ENCODE data around the gene THTPA. TPM values are rescaled to one million over a fixed set of nuclear protein-coding genes. Genes with fewer than 3 reads are reported as not detected.
A peak's percentile ranks its signal among the peaks of the same experiment; 100 is the strongest.

THTPA gene
- total and polyA plus RNA-seq, 2 of the 13 experiments (the other 11 are each of a cell fraction or from before 2014, with no cell fraction given): 7.4 to 8.7 TPM

DNA sequence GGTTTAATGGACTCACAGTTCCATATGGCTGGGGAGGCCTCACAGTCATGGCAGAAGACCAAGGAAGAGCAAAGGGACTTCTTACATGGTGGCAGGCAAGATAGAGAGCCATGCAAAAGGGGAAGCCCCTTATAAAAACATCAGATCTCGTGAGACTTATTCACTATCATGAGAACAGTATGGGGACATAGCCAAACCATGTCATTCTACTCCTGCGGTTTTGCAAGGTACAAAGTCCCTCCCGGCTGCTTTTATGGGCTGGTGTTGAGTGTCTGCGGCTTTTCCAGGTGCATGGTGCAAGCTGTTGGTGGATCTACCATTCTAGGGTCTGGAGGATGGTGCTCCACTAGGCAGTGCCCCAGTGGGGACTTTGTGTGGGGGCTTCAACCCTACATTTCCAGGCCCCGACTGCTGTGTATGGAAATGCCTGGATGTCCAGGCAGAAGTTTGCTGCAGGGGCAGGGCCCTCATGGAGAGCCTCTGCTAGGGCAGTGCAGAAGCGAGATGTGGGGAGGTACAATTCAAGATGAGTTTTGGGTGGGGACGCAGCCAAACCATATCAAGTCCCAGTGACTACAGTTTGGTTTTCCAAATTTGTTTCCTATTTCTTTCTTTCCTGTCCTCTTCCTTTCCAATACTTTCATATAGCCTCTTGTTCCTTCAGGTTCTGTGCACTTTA lies 53.5 kb downstream of the THTPA start (continued):
- TF ChIP-seq MXD3 (CRISPR knock-in tag; IDR thresholded peaks at IDR 0.05): peak; percentile 65; the same call in 1 of the 2 replicates
- TF ChIP-seq, protein P1, sequence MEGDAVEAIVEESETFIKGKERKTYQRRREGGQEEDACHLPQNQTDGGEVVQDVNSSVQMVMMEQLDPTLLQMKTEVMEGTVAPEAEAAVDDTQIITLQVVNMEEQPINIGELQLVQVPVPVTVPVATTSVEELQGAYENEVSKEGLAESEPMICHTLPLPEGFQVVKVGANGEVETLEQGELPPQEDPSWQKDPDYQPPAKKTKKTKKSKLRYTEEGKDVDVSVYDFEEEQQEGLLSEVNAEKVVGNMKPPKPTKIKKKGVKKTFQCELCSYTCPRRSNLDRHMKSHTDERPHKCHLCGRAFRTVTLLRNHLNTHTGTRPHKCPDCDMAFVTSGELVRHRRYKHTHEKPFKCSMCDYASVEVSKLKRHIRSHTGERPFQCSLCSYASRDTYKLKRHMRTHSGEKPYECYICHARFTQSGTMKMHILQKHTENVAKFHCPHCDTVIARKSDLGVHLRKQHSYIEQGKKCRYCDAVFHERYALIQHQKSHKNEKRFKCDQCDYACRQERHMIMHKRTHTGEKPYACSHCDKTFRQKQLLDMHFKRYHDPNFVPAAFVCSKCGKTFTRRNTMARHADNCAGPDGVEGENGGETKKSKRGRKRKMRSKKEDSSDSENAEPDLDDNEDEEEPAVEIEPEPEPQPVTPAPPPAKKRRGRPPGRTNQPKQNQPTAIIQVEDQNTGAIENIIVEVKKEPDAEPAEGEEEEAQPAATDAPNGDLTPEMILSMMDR (CRISPR knock-in tag; IDR thresholded peaks at IDR 0.05): peak; percentile 16; the same call in 1 of the 2 replicates
- TF ChIP-seq MED1 (CRISPR knock-in tag; IDR thresholded peaks at IDR 0.05): peak; percentile 87
- peak; percentile 16; the same call in 1 of the 2 replicates for TF ChIP-seq ZBTB49 (CRISPR knock-in tag; IDR thresholded peaks at IDR 0.05; ENCODE audit: borderline replicate concordance)
- TF ChIP-seq ZNF776 (CRISPR knock-in tag; IDR thresholded peaks at IDR 0.05): peak; percentile 76; the same call in 1 of the 2 replicates
- TF ChIP-seq YY1 (IDR thresholded peaks at IDR 0.05; ENCODE audit: insufficient read depth, insufficient replicate concordance, low read depth, low read length): peak; percentile 30
- peak; percentile 58 for TF ChIP-seq ZNF414 (CRISPR knock-in tag; IDR thresholded peaks at IDR 0.05)
- peak; percentile 84 for TF ChIP-seq FOSL2 (CRISPR knock-in tag; IDR thresholded peaks at IDR 0.05)
- 0 out of 2 replicates have a peak, but pooled peaks have one; percentile 37 for TF ChIP-seq TRIM24 (CRISPR knock-in tag; IDR thresholded peaks at IDR 0.05)
- TF ChIP-seq, protein P2, sequence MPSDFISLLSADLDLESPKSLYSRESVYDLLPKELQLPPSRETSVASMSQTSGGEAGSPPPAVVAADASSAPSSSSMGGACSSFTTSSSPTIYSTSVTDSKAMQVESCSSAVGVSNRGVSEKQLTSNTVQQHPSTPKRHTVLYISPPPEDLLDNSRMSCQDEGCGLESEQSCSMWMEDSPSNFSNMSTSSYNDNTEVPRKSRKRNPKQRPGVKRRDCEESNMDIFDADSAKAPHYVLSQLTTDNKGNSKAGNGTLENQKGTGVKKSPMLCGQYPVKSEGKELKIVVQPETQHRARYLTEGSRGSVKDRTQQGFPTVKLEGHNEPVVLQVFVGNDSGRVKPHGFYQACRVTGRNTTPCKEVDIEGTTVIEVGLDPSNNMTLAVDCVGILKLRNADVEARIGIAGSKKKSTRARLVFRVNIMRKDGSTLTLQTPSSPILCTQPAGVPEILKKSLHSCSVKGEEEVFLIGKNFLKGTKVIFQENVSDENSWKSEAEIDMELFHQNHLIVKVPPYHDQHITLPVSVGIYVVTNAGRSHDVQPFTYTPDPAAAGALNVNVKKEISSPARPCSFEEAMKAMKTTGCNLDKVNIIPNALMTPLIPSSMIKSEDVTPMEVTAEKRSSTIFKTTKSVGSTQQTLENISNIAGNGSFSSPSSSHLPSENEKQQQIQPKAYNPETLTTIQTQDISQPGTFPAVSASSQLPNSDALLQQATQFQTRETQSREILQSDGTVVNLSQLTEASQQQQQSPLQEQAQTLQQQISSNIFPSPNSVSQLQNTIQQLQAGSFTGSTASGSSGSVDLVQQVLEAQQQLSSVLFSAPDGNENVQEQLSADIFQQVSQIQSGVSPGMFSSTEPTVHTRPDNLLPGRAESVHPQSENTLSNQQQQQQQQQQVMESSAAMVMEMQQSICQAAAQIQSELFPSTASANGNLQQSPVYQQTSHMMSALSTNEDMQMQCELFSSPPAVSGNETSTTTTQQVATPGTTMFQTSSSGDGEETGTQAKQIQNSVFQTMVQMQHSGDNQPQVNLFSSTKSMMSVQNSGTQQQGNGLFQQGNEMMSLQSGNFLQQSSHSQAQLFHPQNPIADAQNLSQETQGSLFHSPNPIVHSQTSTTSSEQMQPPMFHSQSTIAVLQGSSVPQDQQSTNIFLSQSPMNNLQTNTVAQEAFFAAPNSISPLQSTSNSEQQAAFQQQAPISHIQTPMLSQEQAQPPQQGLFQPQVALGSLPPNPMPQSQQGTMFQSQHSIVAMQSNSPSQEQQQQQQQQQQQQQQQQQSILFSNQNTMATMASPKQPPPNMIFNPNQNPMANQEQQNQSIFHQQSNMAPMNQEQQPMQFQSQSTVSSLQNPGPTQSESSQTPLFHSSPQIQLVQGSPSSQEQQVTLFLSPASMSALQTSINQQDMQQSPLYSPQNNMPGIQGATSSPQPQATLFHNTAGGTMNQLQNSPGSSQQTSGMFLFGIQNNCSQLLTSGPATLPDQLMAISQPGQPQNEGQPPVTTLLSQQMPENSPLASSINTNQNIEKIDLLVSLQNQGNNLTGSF (CRISPR knock-in tag; IDR thresholded peaks at IDR 0.05): peak; percentile 71; the same call in 1 of the 2 replicates
- peak; percentile 18 for TF ChIP-seq ZBTB38 (CRISPR knock-in tag; IDR thresholded peaks at IDR 0.05)
- TF ChIP-seq, protein P3, sequence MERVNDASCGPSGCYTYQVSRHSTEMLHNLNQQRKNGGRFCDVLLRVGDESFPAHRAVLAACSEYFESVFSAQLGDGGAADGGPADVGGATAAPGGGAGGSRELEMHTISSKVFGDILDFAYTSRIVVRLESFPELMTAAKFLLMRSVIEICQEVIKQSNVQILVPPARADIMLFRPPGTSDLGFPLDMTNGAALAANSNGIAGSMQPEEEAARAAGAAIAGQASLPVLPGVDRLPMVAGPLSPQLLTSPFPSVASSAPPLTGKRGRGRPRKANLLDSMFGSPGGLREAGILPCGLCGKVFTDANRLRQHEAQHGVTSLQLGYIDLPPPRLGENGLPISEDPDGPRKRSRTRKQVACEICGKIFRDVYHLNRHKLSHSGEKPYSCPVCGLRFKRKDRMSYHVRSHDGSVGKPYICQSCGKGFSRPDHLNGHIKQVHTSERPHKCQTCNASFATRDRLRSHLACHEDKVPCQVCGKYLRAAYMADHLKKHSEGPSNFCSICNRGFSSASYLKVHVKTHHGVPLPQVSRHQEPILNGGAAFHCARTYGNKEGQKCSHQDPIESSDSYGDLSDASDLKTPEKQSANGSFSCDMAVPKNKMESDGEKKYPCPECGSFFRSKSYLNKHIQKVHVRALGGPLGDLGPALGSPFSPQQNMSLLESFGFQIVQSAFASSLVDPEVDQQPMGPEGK (CRISPR knock-in tag; IDR thresholded peaks at IDR 0.05): peak; percentile 86
- peak; percentile 94 for TF ChIP-seq ZNF263 (CRISPR knock-in tag; IDR thresholded peaks at IDR 0.05)
- TF ChIP-seq HNF4A (CRISPR knock-in tag; IDR thresholded peaks at IDR 0.05): peak; percentile 99
- peak; percentile 35; the same call in 1 of the 2 replicates for TF ChIP-seq ZNF652 (CRISPR knock-in tag; IDR thresholded peaks at IDR 0.05; ENCODE audit: borderline replicate concordance, low read depth)
- TF ChIP-seq CHD4 (IDR thresholded peaks at IDR 0.05; ENCODE audit: borderline replicate concordance, low read length): peak; percentile 96

All from HepG2 (cell line).